HG02973 (cell line): ENCODE measurements around the gene HCFC1R1.
"Not testable (repeated sequence)": the region's sequence is repeated elsewhere in the genome, so short reads cannot be mapped to it uniquely, and the experiment has no call there.

ENCODE experiments used
- ATAC-seq: cut with Tn5 transposase; IDR thresholded peaks from one replicate; pipeline ENCODE4 v1.9.1; 2021; ENCODE audit warnings: moderate library complexity; ENCODE audit not compliant: unreplicated experiment

The HCFC1R1 gene

GRCh38 chr16:3057181-3058138 lies 33.7 kb upstream of the HCFC1R1 start:
- no peak for ATAC-seq

GRCh38 chr16:3056336-3057180 lies 32.8 kb upstream of the HCFC1R1 start:
- ATAC-seq: no peak

- not testable (repeated sequence) for ATAC-seq
These were observed 32.0 kb upstream of the HCFC1R1 start for GRCh38 chr16:3055734-3056115.

GRCh38 chr16:3054965-3055733 lies 31.4 kb upstream of the HCFC1R1 start:
- no peak for ATAC-seq

GRCh38 chr16:3053330-3053710 lies 29.6 kb upstream of the HCFC1R1 start:
- ATAC-seq: not testable (repeated sequence)

GRCh38 chr16:3052571-3053329 lies 29.0 kb upstream of the HCFC1R1 start:
- not testable (repeated sequence) for ATAC-seq

GRCh38 chr16:3051494-3051893 lies 27.8 kb upstream of the HCFC1R1 start:
- no peak for ATAC-seq

GRCh38 chr16:3051009-3051408 lies 27.3 kb upstream of the HCFC1R1 start:
- no peak for ATAC-seq

- no peak for ATAC-seq
These were observed 26.7 kb upstream of the HCFC1R1 start for GRCh38 chr16:3050487-3050886.

- no peak for ATAC-seq
These were observed 26.3 kb upstream of the HCFC1R1 start for GRCh38 chr16:3049921-3050481.

- ATAC-seq: no peak
These were observed 23.6 kb upstream of the HCFC1R1 start for GRCh38 chr16:3047387-3047720.

GRCh38 chr16:3046641-3047386 lies 23.1 kb upstream of the HCFC1R1 start:
- ATAC-seq: no peak

GRCh38 chr16:3045758-3046640 lies 22.3 kb upstream of the HCFC1R1 start, which contains the start of gene MMP25:
Gene MMP25, plus strand, starts transcription at chr16:3046561. Its CDS starts 357 bp downstream, at chr16:3046918.
- ATAC-seq: peak; percentile 47

- no peak for ATAC-seq
These were observed 21.0 kb upstream of the HCFC1R1 start for GRCh38 chr16:3044708-3045107.

- no peak for ATAC-seq
These were observed 18.6 kb upstream of the HCFC1R1 start for GRCh38 chr16:3042376-3042775.

- ATAC-seq: no peak
These were observed 15.2 kb upstream of the HCFC1R1 start for GRCh38 chr16:3038896-3039295.

- no peak for ATAC-seq
These were observed 14.5 kb upstream of the HCFC1R1 start for GRCh38 chr16:3038256-3038655.

- ATAC-seq: no peak
These were observed 13.1 kb upstream of the HCFC1R1 start, which contains the start of gene BICDL2 for GRCh38 chr16:3036726-3037315. Gene BICDL2, minus strand, starts transcription at chr16:3036944. Its CDS starts 1,448 bp downstream, at chr16:3035496.
